ENCODE measurements around the gene SRPRB.

Gene SRPRB

GRCh38 chr3:133841196-133841595 is 35.6 kb downstream of the SRPRB start:
- no peaks in the 10 kb centered on the region for H3K4me1 ChIP-seq (ENCODE audit: control insufficient read depth, low read length)
- H3K4me2 ChIP-seq (ENCODE audit: low read length) = no peak overlapping the region
- H4K20me1 ChIP-seq (ENCODE audit: control insufficient read depth, insufficient read depth, low read depth, low read length) = no peaks in the 10 kb centered on the region
- H3K9me3 ChIP-seq (ENCODE audit: control insufficient read depth, insufficient read depth, low read length) = no peaks in the 10 kb centered on the region
- no peaks in the 10 kb centered on the region for H3K9me2 ChIP-seq (replicated peaks; ENCODE audit: control insufficient read depth, low read length)
- no peaks in the 10 kb centered on the region; the same call in none of the 2 replicates for H3K27me3 ChIP-seq (ENCODE audit: control insufficient read depth, low read length)
- no peak overlapping the region for H3K27ac ChIP-seq (ENCODE audit: low read depth, low read length)
- H3K36me3 ChIP-seq (ENCODE audit: control insufficient read depth, low read length) = no peaks in the 10 kb centered on the region
- H3K79me2 ChIP-seq (ENCODE audit: control insufficient read depth, low read length) = no peaks in the 10 kb centered on the region
- H3K4me3 ChIP-seq (ENCODE audit: low read length) = no peak overlapping the region
- no peaks in the 10 kb centered on the region for H3F3A ChIP-seq (ENCODE audit: control insufficient read depth, insufficient read depth)
- no peak for TF ChIP-seq EZH2phosphoT487 (IDR thresholded peaks at IDR 0.05; ENCODE audit: borderline replicate concordance, low read length)
- no peak for TF ChIP-seq CTCF (IDR thresholded peaks at IDR 0.05; ENCODE audit: low read depth, low read length, poor library complexity, severe bottlenecking)

DNA sequence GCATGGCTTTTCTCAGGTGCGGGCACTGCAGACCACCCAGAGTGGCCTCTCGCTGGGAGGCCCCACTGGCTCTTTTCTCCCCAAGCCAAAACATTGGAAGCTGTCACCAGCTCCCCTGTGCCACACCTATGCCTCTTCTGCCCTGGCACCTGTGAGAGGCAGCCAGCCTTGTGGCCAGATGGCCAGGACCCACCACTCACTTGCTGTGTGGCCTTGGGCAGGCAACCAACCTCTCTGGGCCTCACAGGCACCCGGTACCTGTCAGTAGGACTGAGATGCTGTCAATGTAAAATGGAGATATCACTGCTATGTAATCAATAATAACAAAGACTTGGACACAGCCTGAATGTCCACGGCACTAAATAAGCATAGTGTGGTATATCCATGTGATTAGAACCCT is 36.5 kb downstream of the SRPRB start:
- Histone ChIP-seq H3K4me3 (ENCODE audit: low read length) (no peak overlapping the region), H4K20me1 (ENCODE audit: control insufficient read depth, insufficient read depth, low read depth, low read length) (no peaks in the 10 kb centered on the region), H3K27ac (ENCODE audit: low read depth, low read length) (no peak overlapping the region), H3F3A (ENCODE audit: control insufficient read depth, insufficient read depth) (no peaks in the 10 kb centered on the region), H3K4me1 (ENCODE audit: control insufficient read depth, low read length) (no peaks in the 10 kb centered on the region), H3K9me2 (replicated peaks; ENCODE audit: control insufficient read depth, low read length) (no peaks in the 10 kb centered on the region), H3K36me3 (ENCODE audit: control insufficient read depth, low read length) (no peaks in the 10 kb centered on the region), H3K27me3 (ENCODE audit: control insufficient read depth, low read length) (no peaks in the 10 kb centered on the region; the same call in none of the 2 replicates), H3K79me2 (ENCODE audit: control insufficient read depth, low read length) (no peaks in the 10 kb centered on the region), H3K9me3 (ENCODE audit: control insufficient read depth, insufficient read depth, low read length) (no peaks in the 10 kb centered on the region), H3K4me2 (ENCODE audit: low read length) (no peak overlapping the region)
- no peak for TF ChIP-seq EZH2phosphoT487 (IDR thresholded peaks at IDR 0.05; ENCODE audit: borderline replicate concordance, low read length)
- no peak for TF ChIP-seq CTCF (IDR thresholded peaks at IDR 0.05; ENCODE audit: low read depth, low read length, poor library complexity, severe bottlenecking)

- H3K9me3 ChIP-seq (ENCODE audit: control insufficient read depth, insufficient read depth, low read length) = no peaks in the 10 kb centered on the region
- no peak overlapping the region for H3K4me3 ChIP-seq (ENCODE audit: low read length)
- H3K9me2 ChIP-seq (replicated peaks; ENCODE audit: control insufficient read depth, low read length) = no peaks in the 10 kb centered on the region
- TF ChIP-seq EZH2phosphoT487 (IDR thresholded peaks at IDR 0.05; ENCODE audit: borderline replicate concordance, low read length) = no peak
- no peak for TF ChIP-seq CTCF (IDR thresholded peaks at IDR 0.05; ENCODE audit: low read depth, low read length, poor library complexity, severe bottlenecking)
- no peaks in the 10 kb centered on the region for H3K79me2 ChIP-seq (ENCODE audit: control insufficient read depth, low read length)
- H4K20me1 ChIP-seq (ENCODE audit: control insufficient read depth, insufficient read depth, low read depth, low read length) = no peaks in the 10 kb centered on the region
- no peak overlapping the region for H3K27ac ChIP-seq (ENCODE audit: low read depth, low read length)
- no peak overlapping the region for H3K4me2 ChIP-seq (ENCODE audit: low read length)
- H3K27me3 ChIP-seq (ENCODE audit: control insufficient read depth, low read length) = peaks cover 3% of the 10 kb centered on the region
- H3K4me1 ChIP-seq (ENCODE audit: control insufficient read depth, low read length) = no peaks in the 10 kb centered on the region
- no peaks in the 10 kb centered on the region for H3K36me3 ChIP-seq (ENCODE audit: control insufficient read depth, low read length)
- H3F3A ChIP-seq (ENCODE audit: control insufficient read depth, insufficient read depth) = no peaks in the 10 kb centered on the region
Observed at GRCh38 chr3:133843634-133844033, 38.0 kb downstream of the SRPRB start.

DNA sequence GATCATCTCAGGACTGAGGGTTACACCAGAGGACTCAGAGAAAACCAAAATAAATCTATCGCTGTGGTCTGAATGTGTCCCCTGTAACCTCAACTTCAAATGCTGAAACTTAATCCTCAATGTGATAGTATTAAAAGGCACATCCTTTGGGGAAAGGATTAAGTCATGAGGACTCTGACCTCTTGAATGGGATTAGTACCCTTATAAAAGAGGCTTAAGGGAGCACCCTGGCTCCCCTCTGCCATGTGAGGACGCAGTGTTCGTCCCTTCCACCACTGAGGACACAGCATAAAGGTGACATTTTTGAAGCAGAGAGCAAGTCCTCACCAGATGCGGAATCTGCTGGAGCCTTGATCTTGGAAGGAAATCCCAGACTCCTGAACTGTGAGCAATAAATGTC is 39.5 kb downstream of the SRPRB start:
- Histone ChIP-seq H3K4me2 (ENCODE audit: low read length) (no peak overlapping the region), H3K9me3 (ENCODE audit: control insufficient read depth, insufficient read depth, low read length) (no peaks in the 10 kb centered on the region), H3K4me3 (ENCODE audit: low read length) (no peak overlapping the region), H4K20me1 (ENCODE audit: control insufficient read depth, insufficient read depth, low read depth, low read length) (no peaks in the 10 kb centered on the region), H3K79me2 (ENCODE audit: control insufficient read depth, low read length) (no peaks in the 10 kb centered on the region), H3F3A (ENCODE audit: control insufficient read depth, insufficient read depth) (no peaks in the 10 kb centered on the region), H3K4me1 (ENCODE audit: control insufficient read depth, low read length) (no peaks in the 10 kb centered on the region), H3K9me2 (replicated peaks; ENCODE audit: control insufficient read depth, low read length) (no peaks in the 10 kb centered on the region), H3K27ac (ENCODE audit: low read depth, low read length) (no peak overlapping the region), H3K27me3 (ENCODE audit: control insufficient read depth, low read length) (peaks cover 10% of the 10 kb centered on the region), H3K36me3 (ENCODE audit: control insufficient read depth, low read length) (no peaks in the 10 kb centered on the region)
- TF ChIP-seq CTCF (IDR thresholded peaks at IDR 0.05; ENCODE audit: low read depth, low read length, poor library complexity, severe bottlenecking) = no peak
- TF ChIP-seq EZH2phosphoT487 (IDR thresholded peaks at IDR 0.05; ENCODE audit: borderline replicate concordance, low read length) = no peak
